ENCODE data around the gene MAST4. TPM values are rescaled to one million over a fixed set of nuclear protein-coding genes. Genes with fewer than 3 reads are reported as not detected.

The MAST4 gene
- total and polyA plus RNA-seq, 2 of the 8 experiments (the other 6 are each of a cell fraction or from before 2014, with no cell fraction given): 1.5 to 2.6 TPM

- no peak overlapping the region for H3K56ac ChIP-seq (replicated peaks; ENCODE audit: insufficient read length, low read depth, low read length)
- ChIA-PET POLR2A (ENCODE audit: partially characterized antibody) (no interaction called here), CTCF (ENCODE audit: partially characterized antibody) (interaction anchor here (0.6 to 3.1 kb wide), 5 partner anchors 9 to 277 kb away, joined by 3 to 14 read pairs (median 3); no protein-coding TSS in a partner anchor)
- no peaks in the 10 kb centered on the region for H3K4me1 ChIP-seq (replicated peaks in 1 of 4; ENCODE audit: control insufficient read depth in 3 of 4, insufficient read depth in 4 of 4, low read length in 3 of 4)
- H3K14ac ChIP-seq (ENCODE audit: insufficient read length): no peak overlapping the region
- H3K9ac ChIP-seq (replicated peaks in 1 of 4; ENCODE audit: extremely low read depth in 1 of 4, low read depth in 3 of 4, low read length in 3 of 4): no peak overlapping the region
- no peaks in the 10 kb centered on the region for H3K79me1 ChIP-seq (ENCODE audit: low read depth, low read length)
- H3K4ac ChIP-seq (replicated peaks; ENCODE audit: insufficient read length, low read depth, low read length): no peak overlapping the region
- no peaks in the 10 kb centered on the region; a peak in 1 of 8 replicates for H3K36me3 ChIP-seq (ENCODE audit: control insufficient read depth in 2 of 4, insufficient read depth in 4 of 4, low read length in 3 of 4)
- no peak overlapping the region for H3K18ac ChIP-seq (ENCODE audit: extremely low read depth, low read length)
- H3K27ac ChIP-seq (ENCODE audit: low read depth, low read length): no peak overlapping the region
- H4K8ac ChIP-seq (ENCODE audit: extremely low read depth, insufficient read depth, low read length): no peak overlapping the region
- no peak overlapping the region for H2BK5ac ChIP-seq (ENCODE audit: low read depth, low read length)
- DNase-seq (ENCODE audit: low read depth in 1 of 2, low spot score in 2 of 2): no peak
- H2AFZ ChIP-seq (ENCODE audit: low read length): no peak overlapping the region
- no peak overlapping the region for H3K23ac ChIP-seq (ENCODE audit: insufficient read length)
- H2BK20ac ChIP-seq (ENCODE audit: low read length): no peak overlapping the region
- H3K9me3 ChIP-seq (ENCODE audit: insufficient read depth in 2 of 2, low read depth in 1 of 2, low read length in 1 of 2): no peaks in the 10 kb centered on the region
- H4K5ac ChIP-seq (ENCODE audit: insufficient read length, low read depth, low read length): no peak overlapping the region
- H4K20me1 ChIP-seq (replicated peaks in 1 of 2; ENCODE audit: control insufficient read depth in 1 of 2, insufficient read depth in 2 of 2, low read length in 2 of 2): no peaks in the 10 kb centered on the region
- H2AK5ac ChIP-seq (ENCODE audit: low read depth, low read length): no peak overlapping the region
- H3K4me2 ChIP-seq (ENCODE audit: insufficient read depth in 1 of 2, low read depth in 2 of 2, low read length in 2 of 2): no peak overlapping the region
- no peak overlapping the region for H4K91ac ChIP-seq (replicated peaks; ENCODE audit: insufficient read length, low read length)
- H3K23me2 ChIP-seq (ENCODE audit: low read depth, low read length): no peaks in the 10 kb centered on the region
- WGBS, 2 experiments (ENCODE audit: extremely low coverage in 1 of 2, insufficient coverage in 1 of 2, insufficient read length in 1 of 2, insufficient replicate concordance in 2 of 2, low coverage in 1 of 2, low lambda C conversion rate in 2 of 2, missing lambda C conversion rate in 1 of 2): 93% methylated on average over 5 of the region's 5 CpGs; no CpG with 5 or more reads in 1 of the 2 experiments
- no peaks in the 10 kb centered on the region for H3K79me2 ChIP-seq (ENCODE audit: control insufficient read depth in 1 of 2, insufficient read depth in 2 of 2, low read length in 2 of 2)
- TF ChIP-seq NRF1 (IDR thresholded peaks at IDR 0.05; ENCODE audit: low read depth, low read length) (no peak), RXRA (IDR thresholded peaks at IDR 0.05; ENCODE audit: insufficient read depth, low read depth, low read length) (no peak), RAD21 (IDR thresholded peaks at IDR 0.05 in 1 of 2, conservative IDR thresholded peaks at IDR 0.05 in 1 of 2; ENCODE audit: low read depth in 2 of 2, low read length in 2 of 2) (no peak), TEAD4 (IDR thresholded peaks at IDR 0.05; ENCODE audit: low read depth, low read length) (no peak), BACH1 (IDR thresholded peaks at IDR 0.05; ENCODE audit: low read length) (no peak), POLR2A (IDR thresholded peaks at IDR 0.05; ENCODE audit: control extremely low read depth in 1 of 2, low read depth in 2 of 2, low read length in 2 of 2) (no peak), TAF7 (optimal IDR thresholded peaks at IDR 0.05; ENCODE audit: borderline replicate concordance, low read depth, low read length) (no peak), SIN3A (conservative IDR thresholded peaks at IDR 0.05 in 1 of 2, IDR thresholded peaks at IDR 0.05 in 1 of 2; ENCODE audit: low read depth in 1 of 2, low read length in 2 of 2) (no peak), SP2 (IDR thresholded peaks at IDR 0.05; ENCODE audit: low read length) (no peak), NANOG (IDR thresholded peaks at IDR 0.05; ENCODE audit: insufficient read depth, low read depth, low read length, poor library complexity, severe bottlenecking) (no peak)
- TF ChIP-seq, protein P1, sequence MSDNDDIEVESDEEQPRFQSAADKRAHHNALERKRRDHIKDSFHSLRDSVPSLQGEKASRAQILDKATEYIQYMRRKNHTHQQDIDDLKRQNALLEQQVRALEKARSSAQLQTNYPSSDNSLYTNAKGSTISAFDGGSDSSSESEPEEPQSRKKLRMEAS (IDR thresholded peaks at IDR 0.05): no peak
- FAIRE-seq: no peak
- no peak overlapping the region for H2BK12ac ChIP-seq (ENCODE audit: low read depth, low read length)
- H3K27me3 ChIP-seq (replicated peaks in 1 of 4; ENCODE audit: control insufficient read depth in 3 of 4, extremely low read depth in 1 of 4, insufficient read depth in 3 of 4, low read length in 3 of 4): no peaks in the 10 kb centered on the region
- no peak overlapping the region for H2BK15ac ChIP-seq (ENCODE audit: low read length)
- H2BK120ac ChIP-seq (replicated peaks; ENCODE audit: low read depth, low read length): no peak overlapping the region
- H3K4me3 ChIP-seq (ENCODE audit: extremely low read depth in 1 of 4, insufficient read depth in 2 of 4, low read depth in 3 of 4, low read length in 4 of 4): no peak overlapping the region
These were observed 542.8 kb downstream of the MAST4 start for GRCh38 chr5:67139030-67139429.

Data from H1 (cell line).